Measurements from ENCODE around the gene ERN1. TPM values are rescaled to one million over a fixed set of nuclear protein-coding genes. Genes with fewer than 3 reads are reported as not detected.
A peak's percentile ranks its signal among the peaks of the same experiment; 100 is the strongest.

The ERN1 gene
- total and polyA plus RNA-seq, 10 donors: 3.1 to 65.4 (median 44.1) TPM

DNA sequence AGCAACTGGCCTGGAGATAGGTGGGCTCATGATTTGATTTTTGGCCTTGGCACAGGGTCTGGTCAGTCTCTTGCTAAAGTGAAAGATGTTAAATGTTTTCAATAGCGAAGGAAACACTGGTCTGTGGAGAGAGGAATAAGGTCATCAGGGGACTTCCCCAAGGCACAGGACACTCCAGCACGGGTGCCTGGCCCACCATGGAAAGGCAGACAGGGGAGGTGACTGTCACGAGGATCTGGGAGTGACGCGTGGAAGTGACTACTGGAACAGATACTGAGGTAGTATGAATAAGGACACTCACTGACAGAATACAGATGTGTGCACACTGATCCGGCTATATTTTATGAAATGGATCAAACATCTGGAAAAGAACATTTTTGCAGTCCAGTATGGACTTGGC, 92.8 kb downstream of the ERN1 start:
- TF ChIP-seq POLR2AphosphoS5 (IDR thresholded peaks at IDR 0.05) (no peak), CTCF (IDR thresholded peaks at IDR 0.05 in 8 of 11, conservative IDR thresholded peaks at IDR 0.05 in 3 of 11) (no peak)
- Histone ChIP-seq H3K4me3 (no peak overlapping the region), H3K4me1 (peaks cover 0 to 9% (median 0%) of the 10 kb centered on the region in 6 donors), H3K36me3 (peaks cover 0 to 49% (median 7%) of the 10 kb centered on the region in 6 donors), H3K27ac (peak overlapping the region in 1 of 8 donors; percentile 21), H3K9me3 (no peaks in the 10 kb centered on the region), H3K27me3 (replicated peaks in 1 of 7) (no peaks in the 10 kb centered on the region)
- WGBS, 5 donors: 60 to 76% (median 73%) methylated on average over 6 of the region's 6 CpGs
- intact Hi-C loops (cut with DNase I; ENCODE audit: low total_unique reads): no loop called here
- DNase-seq: no peak

- Histone ChIP-seq H3K4me3 (no peak overlapping the region), H3K27ac (peak overlapping the region in 1 of 8 donors; percentile 21), H3K36me3 (peaks cover 0 to 41% (median 7%) of the 10 kb centered on the region in 6 donors), H3K27me3 (replicated peaks in 1 of 7) (no peaks in the 10 kb centered on the region), H3K4me1 (peaks cover 0 to 9% (median 0%) of the 10 kb centered on the region in 6 donors), H3K9me3 (no peaks in the 10 kb centered on the region)
- WGBS, 5 donors: 88 to 93% (median 90%) methylated on average over 14 of the region's 14 CpGs
- DNase-seq: no peak
- peak in 1 of 3 donors; percentile 25 for TF ChIP-seq POLR2AphosphoS5 (IDR thresholded peaks at IDR 0.05)
- TF ChIP-seq POLR2A (IDR thresholded peaks at IDR 0.05): no peak
- TF ChIP-seq CTCF (IDR thresholded peaks at IDR 0.05 in 8 of 11, conservative IDR thresholded peaks at IDR 0.05 in 3 of 11): no peak
- intact Hi-C loops (cut with DNase I; ENCODE audit: low total_unique reads): no loop called here
Observed at GRCh38 chr17:64036198-64036922, 93.6 kb downstream of the ERN1 start.

GRCh38 chr17:64032081-64032480, 97.9 kb downstream of the ERN1 start:
- Histone ChIP-seq H3K9me3 (no peaks in the 10 kb centered on the region), H3K27ac (no peak overlapping the region), H3K36me3 (peaks cover 0 to 5% (median 0%) of the 10 kb centered on the region in 6 donors), H3K4me1 (peaks cover 0 to 21% (median 4%) of the 10 kb centered on the region in 6 donors), H3K27me3 (replicated peaks in 1 of 7) (no peaks in the 10 kb centered on the region), H3K4me3 (no peak overlapping the region)
- DNase-seq: no peak
- TF ChIP-seq POLR2AphosphoS5 (IDR thresholded peaks at IDR 0.05): no peak
- no peak for TF ChIP-seq CTCF (IDR thresholded peaks at IDR 0.05 in 8 of 11, conservative IDR thresholded peaks at IDR 0.05 in 3 of 11)
- TF ChIP-seq POLR2A (IDR thresholded peaks at IDR 0.05): no peak
- intact Hi-C loops (cut with DNase I; ENCODE audit: low total_unique reads): loop anchor here (5.0 kb wide), 1 partner anchor 100 kb away; the partner anchor contains the start of gene ERN1
- WGBS, 5 donors: 76 to 100% (median 92%) methylated on average over 4 of the region's 4 CpGs

- Histone ChIP-seq H3K36me3 (no peaks in the 10 kb centered on the region), H3K4me3 (no peak overlapping the region), H3K27me3 (replicated peaks in 1 of 7) (no peaks in the 10 kb centered on the region), H3K9me3 (no peaks in the 10 kb centered on the region), H3K27ac (no peak overlapping the region), H3K4me1 (peaks cover 3 to 45% (median 27%) of the 10 kb centered on the region in 6 donors)
- peak; percentile 86 for DNase-seq
- intact Hi-C loops (cut with DNase I; ENCODE audit: low total_unique reads): loop anchor here (5.0 kb wide), 1 partner anchor 117 kb away; the partner anchor contains the start of gene CSHL1
- TF ChIP-seq POLR2AphosphoS5 (IDR thresholded peaks at IDR 0.05) (no peak), POLR2A (IDR thresholded peaks at IDR 0.05) (no peak), CTCF (IDR thresholded peaks at IDR 0.05 in 8 of 11, conservative IDR thresholded peaks at IDR 0.05 in 3 of 11) (peak; percentile 43 to 86 (median 67))
- WGBS, 5 donors: 16 to 30% (median 24%) methylated on average over 3 of the region's 3 CpGs
Observed at GRCh38 chr17:64028874-64029464, 101.0 kb downstream of the ERN1 start.
